Fibroblast of the aortic adventitia (primary cell): Measurements from ENCODE around the gene ADGRL1. TPM values are rescaled to one million over a fixed set of nuclear protein-coding genes. Genes with fewer than 3 reads are reported as not detected.
A peak's percentile ranks its signal among the peaks of the same experiment; 100 is the strongest.
"Not testable (repeated sequence)": the region's sequence is repeated elsewhere in the genome, so short reads cannot be mapped to it uniquely, and the experiment has no call there.

ENCODE experiments used
- DNase-seq: peaks from one replicate; pipeline ENCODE4 v3.0.0-alpha.2; 2010; ENCODE audit warnings: low read depth
- H3K4me3 ChIP-seq: 2 replicates; pipeline ENCODE4 v1.5.1; 2011; ENCODE audit warnings: low read depth, mild to moderate bottlenecking, control low read depth, low read length, moderate library complexity
- total RNA-seq: library from RNA; depleted of rRNA; stranded (reverse); fragments of >200 nt; gene quantifications from 2 replicates; pipeline ENCODE4 v1.2.3, GENCODE V29; 2012; ENCODE audit warnings: low replicate concordance
- TF ChIP-seq, protein P1 (sequence below): IDR thresholded peaks from 2 replicates; pipeline ENCODE4 v1.5.1; 2011; ENCODE audit warnings: mild to moderate bottlenecking, low read length, control low read depth, inconsistent platforms; ENCODE audit not compliant: insufficient read depth

The ADGRL1 gene
- total RNA-seq, 1 donor = 6.0 TPM

- TF ChIP-seq, protein P1, sequence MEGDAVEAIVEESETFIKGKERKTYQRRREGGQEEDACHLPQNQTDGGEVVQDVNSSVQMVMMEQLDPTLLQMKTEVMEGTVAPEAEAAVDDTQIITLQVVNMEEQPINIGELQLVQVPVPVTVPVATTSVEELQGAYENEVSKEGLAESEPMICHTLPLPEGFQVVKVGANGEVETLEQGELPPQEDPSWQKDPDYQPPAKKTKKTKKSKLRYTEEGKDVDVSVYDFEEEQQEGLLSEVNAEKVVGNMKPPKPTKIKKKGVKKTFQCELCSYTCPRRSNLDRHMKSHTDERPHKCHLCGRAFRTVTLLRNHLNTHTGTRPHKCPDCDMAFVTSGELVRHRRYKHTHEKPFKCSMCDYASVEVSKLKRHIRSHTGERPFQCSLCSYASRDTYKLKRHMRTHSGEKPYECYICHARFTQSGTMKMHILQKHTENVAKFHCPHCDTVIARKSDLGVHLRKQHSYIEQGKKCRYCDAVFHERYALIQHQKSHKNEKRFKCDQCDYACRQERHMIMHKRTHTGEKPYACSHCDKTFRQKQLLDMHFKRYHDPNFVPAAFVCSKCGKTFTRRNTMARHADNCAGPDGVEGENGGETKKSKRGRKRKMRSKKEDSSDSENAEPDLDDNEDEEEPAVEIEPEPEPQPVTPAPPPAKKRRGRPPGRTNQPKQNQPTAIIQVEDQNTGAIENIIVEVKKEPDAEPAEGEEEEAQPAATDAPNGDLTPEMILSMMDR = no peak
- H3K4me3 ChIP-seq = no peak overlapping the region
- DNase-seq = peak; percentile 80
Measured at GRCh38 chr19:14146789-14147216, 59.2 kb downstream of the ADGRL1 start.

DNA sequence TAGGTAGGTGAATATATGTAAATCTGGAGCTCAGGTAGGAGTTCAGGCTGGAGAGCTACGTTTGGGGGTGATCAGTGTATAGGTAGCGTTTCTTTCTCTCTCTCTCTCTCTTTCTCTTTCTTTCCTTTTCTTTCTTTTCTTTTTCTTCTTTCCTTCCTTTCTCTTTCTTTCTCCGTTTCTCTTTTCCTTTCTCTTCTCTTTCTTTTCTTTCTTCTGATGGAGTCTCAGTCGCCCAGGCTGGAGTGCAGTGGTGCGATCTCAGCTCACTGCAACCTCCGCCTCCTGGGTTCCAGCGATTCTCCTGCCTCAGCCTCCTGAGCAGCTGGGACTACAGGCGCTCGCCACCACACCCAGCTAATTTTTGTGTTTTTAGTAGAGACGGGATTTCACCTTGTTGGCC lies 59.8 kb downstream of the ADGRL1 start:
- H3K4me3 ChIP-seq, DNase-seq: not testable (repeated sequence)

DNA sequence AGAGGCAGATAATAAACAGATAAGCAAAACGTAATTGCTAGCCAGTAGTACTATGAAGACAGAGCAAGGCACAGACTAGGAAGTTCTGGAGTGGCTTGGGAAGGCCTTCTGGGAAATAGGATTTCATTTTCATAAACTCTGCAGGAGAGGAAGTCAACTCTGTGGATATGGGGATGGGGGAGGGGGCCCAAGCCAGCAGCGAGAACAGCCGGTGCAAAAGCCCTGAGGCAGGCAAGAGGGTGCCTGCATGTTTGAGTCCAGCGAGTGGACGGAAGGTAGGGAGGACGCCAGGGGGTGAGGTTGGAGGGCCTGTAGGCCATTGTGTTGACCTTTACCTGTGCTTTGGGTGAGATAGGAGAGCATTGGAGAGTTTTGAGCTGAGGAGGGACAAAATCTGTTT lies 60.6 kb downstream of the ADGRL1 start:
- no peak for DNase-seq
- TF ChIP-seq, protein P1 = no peak
- H3K4me3 ChIP-seq = no peak overlapping the region

DNA sequence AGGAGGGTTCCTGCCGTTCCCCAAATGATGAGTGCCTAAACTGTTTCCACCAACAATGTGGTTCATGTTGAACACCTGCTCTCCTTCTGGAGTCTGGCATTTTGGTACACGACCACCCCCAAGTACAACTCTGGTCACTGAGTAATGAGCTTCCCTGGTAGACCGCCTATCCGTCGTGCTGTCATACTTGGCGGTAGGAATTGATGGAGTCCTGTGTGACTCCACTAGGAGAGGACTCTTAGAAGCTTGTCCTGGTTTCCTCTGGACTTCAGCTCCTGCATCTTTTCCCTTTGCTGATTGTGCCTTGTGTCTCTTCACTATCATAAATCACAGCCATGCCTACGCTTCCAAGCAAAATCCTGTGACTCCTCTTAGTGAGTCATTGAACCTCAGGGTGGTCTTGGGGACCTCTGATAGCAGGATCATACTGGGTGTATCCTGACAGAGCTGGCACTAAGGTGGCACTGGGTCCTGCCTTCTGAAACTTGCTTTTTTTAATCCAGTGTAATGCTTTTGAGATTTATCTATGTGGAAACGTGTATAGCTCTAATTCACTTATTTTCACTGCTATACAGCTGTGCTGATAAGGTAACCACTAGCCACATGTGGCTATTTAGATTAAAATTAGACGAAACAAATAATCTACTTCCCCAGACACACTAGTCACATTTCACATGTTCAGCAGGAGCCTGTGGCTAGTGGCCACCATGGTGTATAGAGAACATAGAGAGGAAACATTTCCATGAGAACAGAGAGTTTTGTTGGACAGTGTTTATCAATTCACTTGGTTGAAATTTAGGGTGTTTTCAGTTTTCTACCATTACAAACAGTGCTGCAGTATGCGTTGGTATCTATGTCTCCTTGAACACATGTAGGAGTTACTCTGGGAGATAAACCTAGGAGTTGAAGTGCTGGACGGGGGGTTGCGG lies 63.4 kb downstream of the ADGRL1 start:
- no peak for DNase-seq
- TF ChIP-seq, protein P1 = no peak
- H3K4me3 ChIP-seq = no peak overlapping the region

DNA sequence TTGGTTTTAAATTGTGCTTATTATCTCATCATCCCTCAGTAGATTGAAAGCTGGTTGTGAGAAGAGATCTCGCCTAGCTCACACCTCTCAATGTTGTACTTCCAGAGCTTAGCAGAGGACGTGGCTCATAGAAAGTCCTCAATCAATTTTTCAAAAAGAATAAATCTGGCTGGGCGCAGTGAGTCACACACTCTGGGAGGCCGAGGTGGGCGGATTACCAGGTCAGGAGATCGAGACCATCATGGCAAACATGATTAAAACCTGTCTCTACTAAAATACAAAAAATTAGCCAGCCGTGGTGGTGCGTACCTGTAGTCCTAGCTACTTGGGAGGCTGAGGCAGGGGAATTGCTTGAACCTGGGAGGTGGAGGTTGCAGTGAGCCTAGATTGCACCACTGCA lies 64.9 kb downstream of the ADGRL1 start:
- no peak for DNase-seq
- no peak overlapping the region for H3K4me3 ChIP-seq
- TF ChIP-seq, protein P1 = no peak

DNA sequence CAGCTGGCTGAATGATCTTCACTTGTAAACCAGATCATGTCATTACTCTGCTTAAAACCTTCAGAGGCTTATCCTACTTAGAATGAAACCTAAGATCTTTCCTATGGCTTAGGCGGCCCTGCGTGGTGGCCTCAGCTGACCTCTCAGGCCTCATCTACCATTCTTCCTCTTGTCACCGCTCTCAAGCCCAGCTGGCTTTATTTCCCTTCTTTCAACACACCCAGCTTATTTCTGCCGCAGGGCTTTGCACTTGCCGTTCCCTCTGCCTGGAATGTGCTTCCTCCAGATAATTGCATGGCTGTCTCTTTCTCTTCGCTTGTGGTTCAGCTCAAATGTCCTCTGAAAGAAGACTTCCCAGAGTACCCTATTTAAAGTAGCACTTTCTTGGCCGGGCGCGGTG lies 66.0 kb downstream of the ADGRL1 start:
- TF ChIP-seq, protein P1 = no peak
- DNase-seq = no peak
- no peak overlapping the region for H3K4me3 ChIP-seq

DNA sequence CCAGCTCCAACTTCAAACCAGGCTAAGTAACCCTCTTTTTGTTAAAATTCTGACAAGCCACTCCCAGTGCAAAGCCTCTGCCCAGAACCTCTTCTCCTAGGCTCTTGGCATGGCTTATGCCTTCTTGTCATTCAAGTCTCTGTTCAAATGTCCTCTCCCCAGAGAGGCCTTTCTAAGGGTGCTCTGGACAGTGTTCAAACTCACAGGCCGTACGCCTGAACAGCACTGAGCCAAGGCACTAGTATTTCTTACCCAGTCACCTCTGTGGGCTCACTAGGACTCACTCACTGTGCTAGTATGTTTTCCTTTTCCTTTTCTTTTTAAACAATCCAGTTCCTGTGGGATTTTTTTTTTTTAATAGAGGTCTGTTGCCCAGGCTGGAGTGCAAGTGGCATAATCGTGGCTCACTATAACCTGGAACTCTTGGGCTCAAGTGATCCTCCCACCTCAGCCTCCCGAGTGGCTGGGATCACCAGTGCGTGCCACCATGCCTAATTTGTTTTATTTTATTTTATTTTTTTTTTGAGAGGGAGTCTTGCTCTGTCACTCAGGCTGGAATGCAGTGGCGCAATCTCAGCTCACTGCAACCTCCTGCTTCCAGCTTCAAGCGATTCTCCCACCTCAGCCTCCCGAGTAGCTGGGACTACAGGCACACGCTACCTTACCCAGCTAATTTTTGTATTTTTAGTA lies 67.2 kb downstream of the ADGRL1 start:
- peak; percentile 48 for DNase-seq
- no peak overlapping the region for H3K4me3 ChIP-seq
- TF ChIP-seq, protein P1 = no peak
